GM18505 (cell line): ENCODE measurements around the gene HIPK3.
"Not testable (repeated sequence)": the region's sequence is repeated elsewhere in the genome, so short reads cannot be mapped to it uniquely, and the experiment has no call there.

ENCODE experiments used
- ATAC-seq: cut with Tn5 transposase; IDR thresholded peaks from one replicate; pipeline ENCODE4 v1.9.1; 2021; ENCODE audit not compliant: unreplicated experiment
- POLR2A ChIP-seq: IDR thresholded peaks from 4 replicates; pipeline ENCODE4 v1.6.1; 2011; ENCODE audit warnings: borderline replicate concordance; ENCODE audit not compliant: insufficient read depth, insufficient read length; ENCODE audit errors: extremely low read depth

HIPK3 gene

DNA sequence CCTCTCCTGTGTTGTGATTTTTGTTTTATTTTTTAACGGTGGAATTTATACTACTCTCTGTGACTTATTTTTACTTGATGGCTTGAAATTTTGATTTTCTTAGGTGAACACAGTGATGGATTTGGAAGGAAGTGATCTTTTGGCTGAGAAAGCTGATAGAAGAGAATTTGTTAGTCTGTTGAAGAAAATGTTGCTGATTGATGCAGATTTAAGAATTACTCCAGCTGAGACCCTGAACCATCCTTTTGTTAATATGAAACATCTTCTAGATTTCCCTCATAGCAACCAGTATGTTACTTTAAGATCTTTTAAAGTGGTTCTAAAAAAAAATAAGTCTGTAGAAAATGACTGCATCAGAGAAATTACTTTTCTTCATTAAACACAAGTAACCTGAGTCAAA lies 82.1 kb downstream of the HIPK3 start:
- TF ChIP-seq POLR2A, result no peak
- no peak for ATAC-seq

DNA sequence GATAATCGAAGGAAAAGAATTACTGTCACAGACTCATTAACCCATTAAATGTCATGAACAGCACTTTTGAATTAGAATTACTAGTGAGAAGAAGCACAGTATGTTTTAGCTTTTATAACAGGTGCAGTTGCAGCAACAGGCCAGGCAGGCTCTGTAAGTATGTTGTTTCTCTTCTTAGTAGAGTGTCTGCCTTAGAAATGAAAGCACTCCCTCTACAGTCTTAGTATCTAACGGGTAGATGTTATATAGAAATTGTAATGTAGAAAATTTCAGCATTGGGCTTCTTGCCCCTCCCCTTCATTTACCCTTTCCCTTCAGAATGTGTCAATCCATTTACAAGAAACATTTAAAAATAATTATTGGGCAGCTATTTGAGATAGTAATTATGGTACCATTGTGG lies 87.4 kb downstream of the HIPK3 start:
- ATAC-seq, result no peak
- no peak for TF ChIP-seq POLR2A

DNA sequence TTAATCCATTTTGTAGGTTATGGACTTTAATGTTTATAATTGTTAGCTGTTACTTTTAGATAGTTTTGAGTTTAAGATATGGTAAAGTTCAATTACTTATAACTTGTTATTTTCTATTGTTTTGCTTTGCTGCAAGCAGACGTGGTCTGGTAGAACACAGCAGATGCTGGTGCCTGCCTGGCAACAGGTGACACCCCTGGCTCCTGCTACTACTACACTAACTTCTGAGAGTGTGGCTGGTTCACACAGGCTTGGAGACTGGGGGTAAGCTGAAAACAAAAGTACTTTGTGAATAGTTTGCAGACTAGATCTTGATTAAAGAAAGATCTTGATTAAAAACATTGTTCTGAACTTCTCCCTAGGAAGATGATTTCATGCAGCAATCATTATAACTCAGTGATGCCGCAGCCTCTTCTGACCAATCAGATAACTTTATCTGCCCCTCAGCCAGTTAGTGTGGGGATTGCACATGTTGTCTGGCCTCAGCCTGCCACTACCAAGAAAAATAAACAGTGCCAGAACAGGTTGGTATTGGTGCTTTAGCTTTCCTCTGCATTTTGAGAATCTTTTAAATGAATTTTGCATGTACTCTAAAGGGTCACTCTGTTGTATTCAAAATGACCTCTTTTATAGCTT lies 90.4 kb downstream of the HIPK3 start:
- ATAC-seq, result peak; percentile 87

DNA sequence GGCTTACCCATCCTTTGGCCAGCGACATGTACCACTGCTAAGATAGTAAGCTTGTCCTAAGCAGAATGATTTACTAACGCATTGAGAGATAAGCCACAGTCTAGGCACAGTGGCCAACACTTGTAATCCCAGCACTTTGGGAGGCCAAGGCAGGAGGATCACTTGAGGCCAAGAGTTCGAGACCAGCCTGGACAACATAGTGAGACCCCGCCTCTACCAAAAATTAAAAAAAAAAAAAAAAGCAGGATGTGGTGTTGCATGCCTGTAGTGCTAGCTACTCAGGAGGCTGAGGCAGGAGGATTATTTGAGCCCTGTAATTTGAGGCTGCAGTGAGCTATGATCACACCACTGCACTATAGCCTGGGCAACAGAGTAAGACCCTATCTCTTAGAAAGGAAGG lies 93.1 kb downstream of the HIPK3 start:
- no peak for TF ChIP-seq POLR2A
- ATAC-seq, result no peak

More for the DNA sequence above, 90.4 kb downstream of the HIPK3 start:
- no peak for TF ChIP-seq POLR2A

DNA sequence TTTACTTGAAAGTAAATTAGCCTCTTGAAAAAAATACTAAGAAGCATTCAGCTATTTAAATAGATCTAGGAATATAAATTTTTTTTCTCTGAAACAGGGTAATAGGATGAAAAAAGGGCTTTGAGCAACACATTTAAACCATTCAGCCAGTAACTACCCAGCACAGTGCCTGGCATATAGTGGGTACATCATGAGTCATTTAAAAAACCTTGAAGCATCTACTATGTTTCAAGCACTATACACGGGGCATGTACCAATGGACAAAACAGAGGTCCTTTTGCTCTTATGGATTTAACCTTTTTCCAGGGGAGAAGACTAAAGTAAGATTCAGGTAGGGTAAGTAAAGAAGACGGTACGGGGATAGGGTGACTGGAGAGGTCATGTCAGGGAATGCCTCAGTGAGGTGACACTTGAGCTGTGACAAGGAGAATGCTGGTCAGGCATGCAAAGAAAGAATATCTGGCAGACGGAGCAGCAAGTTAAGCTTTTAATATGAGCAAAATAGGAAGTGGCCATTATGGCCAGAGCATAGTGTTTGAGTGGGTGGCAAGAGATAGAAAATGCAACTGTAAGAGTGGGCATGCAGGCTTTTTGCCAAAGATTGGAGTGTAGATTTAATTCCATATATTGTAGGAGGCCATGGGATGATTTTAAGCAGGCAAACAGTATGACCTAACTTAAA lies 101.1 kb downstream of the HIPK3 start:
- no peak for ATAC-seq
- no peak for TF ChIP-seq POLR2A

DNA sequence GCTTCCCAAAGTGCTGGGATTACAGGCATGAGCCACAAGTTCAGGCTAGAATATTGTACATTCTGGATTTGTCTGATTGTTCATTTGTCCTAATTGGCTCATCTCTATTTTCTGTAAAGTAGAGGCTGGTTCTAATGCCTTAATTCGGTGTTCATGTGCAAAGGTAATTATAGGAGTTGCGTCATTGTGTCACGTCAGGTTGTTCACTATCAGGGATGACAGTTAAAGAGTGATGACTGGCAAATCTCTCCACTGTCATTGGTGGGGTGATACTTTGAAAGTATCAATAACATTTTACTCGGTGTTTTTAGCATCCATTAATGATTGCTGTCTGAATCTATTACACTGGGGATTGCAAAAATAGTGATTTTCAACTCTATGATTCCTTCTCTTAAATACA lies 103.5 kb downstream of the HIPK3 start:
- no peak for ATAC-seq
- no peak for TF ChIP-seq POLR2A

DNA sequence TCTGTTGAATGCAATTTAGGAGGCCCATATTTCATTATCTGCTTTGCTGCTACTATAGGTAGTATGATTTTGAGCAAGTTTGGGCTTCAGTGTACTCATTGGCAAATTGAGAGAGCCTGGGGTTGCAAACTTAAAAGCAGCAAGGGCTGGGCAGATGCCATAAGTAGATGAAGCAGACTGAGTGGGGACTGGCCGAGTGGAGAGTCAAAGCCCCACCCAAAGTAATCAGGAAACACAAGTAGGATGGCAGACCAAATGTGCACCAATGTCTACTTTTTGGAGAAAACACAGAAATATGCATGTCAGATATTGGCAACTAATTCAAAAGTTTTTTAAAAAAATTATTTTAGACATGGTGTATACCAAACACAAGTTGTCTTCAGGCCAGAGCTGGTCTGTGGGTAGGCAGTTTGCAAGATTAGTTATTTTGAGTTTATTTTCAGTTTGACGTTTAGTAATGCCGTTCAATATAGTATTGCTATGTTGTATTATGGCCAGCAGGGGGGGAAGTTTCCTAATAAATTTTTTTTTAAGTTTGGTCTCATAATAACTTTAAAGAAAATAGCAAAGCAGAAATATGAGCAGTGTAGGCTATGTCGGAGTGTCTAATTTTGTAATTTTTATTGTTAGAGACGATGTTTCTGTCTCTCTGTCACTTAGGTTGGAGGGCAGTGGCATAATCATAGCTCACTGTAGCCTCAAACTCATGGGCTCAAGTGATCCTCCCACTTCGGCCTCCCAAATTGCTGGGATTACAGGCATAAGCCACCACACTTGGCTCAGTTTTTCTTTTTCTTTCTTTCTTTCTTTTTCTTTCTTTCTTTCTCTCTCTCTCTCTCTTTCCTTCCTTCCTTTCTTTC lies 105.1 kb downstream of the HIPK3 start:
- TF ChIP-seq POLR2A, result no peak
- ATAC-seq, result no peak

DNA sequence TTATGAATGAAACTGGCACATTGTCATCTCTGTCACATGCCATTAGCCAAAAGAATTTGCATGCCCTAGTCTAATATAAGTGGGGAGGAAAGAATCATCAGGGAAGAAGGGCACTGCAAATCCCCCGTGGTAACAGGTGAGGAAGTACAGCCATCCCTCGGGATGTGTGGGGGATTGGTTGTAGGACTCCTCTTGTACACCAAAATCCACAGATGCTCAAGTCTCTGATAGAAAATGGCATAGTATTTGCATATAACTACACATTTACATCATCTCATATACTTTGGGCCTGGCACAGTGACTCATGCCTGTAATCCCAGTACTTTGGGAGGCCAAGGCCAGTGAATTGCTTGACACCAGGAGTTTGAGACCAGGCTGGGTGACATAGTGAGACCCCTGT lies 109.7 kb downstream of the HIPK3 start:
- no peak for ATAC-seq
- TF ChIP-seq POLR2A, result no peak

DNA sequence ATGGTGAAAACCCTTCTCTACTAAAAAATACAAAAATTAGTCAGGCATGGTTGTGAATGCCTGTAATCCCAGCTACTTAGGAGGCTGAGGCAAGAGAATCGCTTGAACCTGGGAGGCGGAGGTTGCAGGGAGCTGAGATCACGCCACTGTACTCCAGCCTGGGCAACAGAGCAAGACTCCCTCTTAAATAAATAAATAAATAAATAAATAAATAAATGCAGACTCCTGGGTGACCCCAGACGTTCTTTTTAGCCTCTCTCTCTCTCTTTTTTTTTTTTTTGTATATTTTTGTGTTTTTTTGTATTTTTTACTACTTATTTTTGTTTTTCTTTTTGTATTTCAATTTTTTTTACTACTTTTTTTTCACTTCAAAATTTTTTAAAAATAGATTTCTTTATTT lies 111.3 kb downstream of the HIPK3 start:
- ATAC-seq, result not testable (repeated sequence)

DNA sequence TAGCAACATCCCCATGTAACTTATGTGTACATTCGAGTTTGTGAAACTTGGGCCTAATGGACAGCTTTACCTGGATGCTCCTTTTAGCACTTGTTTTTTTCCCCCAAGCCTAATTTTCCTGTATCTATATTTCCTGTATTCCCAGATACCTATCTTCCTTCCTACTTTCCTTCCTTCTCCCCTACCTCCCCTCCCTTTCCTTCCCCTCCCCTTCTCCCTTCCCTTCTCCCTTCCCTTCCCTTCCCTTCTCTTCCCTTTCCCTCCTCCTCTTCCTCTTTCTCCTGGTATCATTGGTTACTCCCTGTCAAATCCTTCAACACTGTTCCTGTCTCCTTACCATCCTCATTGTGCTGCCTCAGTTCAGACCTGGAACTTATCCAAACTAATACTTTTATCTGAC lies 111.8 kb downstream of the HIPK3 start:
- no peak for ATAC-seq
- TF ChIP-seq POLR2A, result no peak

DNA sequence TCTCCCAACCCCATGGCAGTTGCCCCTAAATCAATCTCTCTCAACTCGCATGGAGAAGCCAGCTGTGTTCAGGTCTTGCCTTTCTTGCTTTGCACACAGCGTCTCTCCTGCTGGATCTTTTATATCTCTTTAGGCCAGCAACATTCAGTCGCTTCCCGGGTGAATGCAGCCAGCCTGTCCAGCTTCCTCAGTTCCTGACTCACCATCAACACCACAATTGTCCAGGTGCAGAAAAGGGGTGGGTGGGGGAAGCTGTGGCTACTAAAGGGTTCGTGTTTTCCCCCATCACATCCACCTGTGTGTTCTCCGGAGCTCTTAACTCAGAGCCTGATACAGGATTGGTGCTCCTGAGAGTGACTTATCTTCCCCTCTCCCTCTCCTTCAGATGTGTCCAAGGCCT lies 116.5 kb downstream of the HIPK3 start:
- no peak for TF ChIP-seq POLR2A
- ATAC-seq, result no peak

DNA sequence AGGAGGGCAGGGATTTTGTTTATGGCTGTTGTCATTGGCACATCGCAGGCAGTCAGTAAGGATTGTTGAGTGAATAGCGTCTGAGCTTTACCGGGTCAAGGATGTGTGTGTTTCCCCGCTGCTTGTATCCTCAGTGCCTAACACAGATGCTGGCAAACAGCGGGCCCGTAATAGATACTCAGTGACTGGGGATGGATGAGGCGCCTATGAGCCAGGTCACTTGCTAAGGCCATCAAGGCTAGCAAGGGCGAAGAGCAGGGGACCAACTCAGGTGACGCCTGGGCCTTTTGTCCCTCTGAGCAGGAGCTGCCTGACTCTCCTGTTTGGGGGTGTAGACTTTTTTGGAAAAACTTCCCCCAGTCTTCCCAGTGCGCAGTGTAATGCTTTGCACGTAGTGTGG lies 118.1 kb downstream of the HIPK3 start:
- TF ChIP-seq POLR2A, result no peak
- no peak for ATAC-seq

DNA sequence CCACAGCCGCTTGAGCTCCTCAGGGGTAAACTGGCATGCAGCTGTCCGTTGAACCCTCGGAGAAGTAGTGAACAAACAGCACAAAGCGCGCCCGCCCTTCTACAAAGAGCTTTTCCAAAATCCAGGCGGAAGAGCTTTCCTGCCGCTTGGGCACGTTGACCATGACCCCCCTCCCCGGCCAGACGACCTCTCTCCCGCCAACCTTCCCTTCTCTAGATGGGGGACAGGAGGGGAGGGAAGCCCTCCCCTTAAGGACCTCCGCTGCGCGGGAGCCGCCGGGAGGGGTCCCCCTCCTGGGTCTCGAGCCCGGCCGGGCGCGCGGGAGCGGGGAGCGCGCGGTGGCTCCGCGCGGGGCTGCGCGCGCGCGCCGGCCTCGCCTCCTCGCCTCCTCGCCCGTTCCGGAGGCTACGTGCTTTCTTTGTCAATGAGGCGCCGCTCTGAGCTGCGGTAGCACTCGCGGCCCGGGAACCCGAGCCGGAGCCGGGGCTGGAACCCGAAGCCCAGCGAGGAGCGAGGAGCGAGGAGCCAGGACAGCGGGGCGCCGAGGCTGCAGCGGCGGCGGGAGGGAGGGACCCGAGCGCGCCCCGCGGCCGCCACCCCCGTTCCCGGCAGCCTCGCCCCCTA lies 118.6 kb downstream of the HIPK3 start, which contains the start of gene KIAA1549L:
KIAA1549L (plus strand) TSS at position 421 of the 624 bp plus-strand sequence.
- TF ChIP-seq POLR2A, result no peak
- ATAC-seq, result peak; percentile 41

DNA sequence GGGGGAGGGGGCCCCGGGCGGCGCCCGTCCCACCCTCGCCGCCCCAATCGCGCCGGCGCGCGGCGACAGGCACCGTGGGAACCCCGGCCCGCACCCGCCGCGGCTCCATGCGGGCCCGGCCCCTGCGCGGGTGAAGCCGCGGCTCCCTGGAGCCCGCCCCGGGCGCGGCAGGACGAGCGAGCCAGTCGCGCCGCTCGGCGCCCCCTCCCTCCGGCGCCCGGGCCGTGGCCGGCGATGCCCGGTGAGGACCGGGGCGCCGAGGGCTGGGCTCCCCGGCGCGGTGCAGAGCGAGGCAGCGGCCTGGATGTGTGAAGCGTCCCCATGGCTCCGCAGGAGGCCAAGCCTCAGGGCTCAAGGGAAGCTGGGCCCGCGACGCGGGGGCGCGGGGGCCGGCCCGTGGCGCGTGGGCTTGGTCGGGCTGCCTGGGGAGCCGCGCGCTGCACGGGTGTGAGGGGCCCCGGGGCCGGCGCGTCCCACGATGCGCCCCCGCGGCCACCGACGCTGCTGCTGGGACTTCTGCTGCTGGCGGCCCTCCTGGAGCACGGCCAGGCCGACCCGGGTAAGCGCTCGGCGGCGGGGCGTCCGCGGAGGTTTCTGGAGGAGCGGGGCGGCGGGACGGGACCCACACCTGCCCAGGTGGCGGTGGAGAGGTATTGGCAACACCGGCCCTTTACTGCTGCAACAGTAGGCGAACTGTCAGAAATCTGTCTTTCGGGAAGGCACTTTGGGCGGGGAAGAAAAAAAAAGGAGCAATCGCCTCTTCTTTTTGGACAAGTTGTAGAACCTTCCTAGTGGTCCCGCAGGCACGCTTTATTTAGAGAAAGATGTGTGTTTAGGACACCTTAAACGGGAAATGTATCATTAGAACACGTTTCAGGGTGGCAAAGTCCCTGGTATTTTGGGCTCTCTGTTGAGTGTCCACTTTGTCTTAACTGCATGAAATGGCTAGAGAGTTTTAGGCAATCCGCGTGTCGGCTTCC lies 119.4 kb downstream of the HIPK3 start:
- peak; percentile 47 for ATAC-seq
- no peak for TF ChIP-seq POLR2A
